Choroid plexus epithelial cell (primary cell): ENCODE data around the gene ATF7IP.
"Not testable (repeated sequence)": the region's sequence is repeated elsewhere in the genome, so short reads cannot be mapped to it uniquely, and the experiment has no call there.

Experiments
- DNase-seq: peaks from one replicate; pipeline ENCODE4 v3.0.0-alpha.2; 2010; ENCODE audit warnings: low read depth
- H3K4me3 ChIP-seq: 2 replicates; pipeline ENCODE4 v1.5.1; 2011; ENCODE audit warnings: low read depth, mild to moderate bottlenecking, control low read depth, low read length, moderate library complexity
- CTCF ChIP-seq: conservative IDR thresholded peaks from 2 replicates; pipeline ENCODE4 v1.5.1; 2011; ENCODE audit warnings: low read depth, mild to moderate bottlenecking, control low read depth, inconsistent platforms, low read length, moderate library complexity

The ATF7IP gene

GRCh38 chr12:14365294-14366208 lies at the start of gene ATF7IP:
ATF7IP (plus strand) TSS chr12:14365682; CDS start chr12:14423916, 58,234 bp downstream.
- peak within 1 kb of the TSS; percentile 82 for H3K4me3 ChIP-seq
- DNase-seq: peak; percentile 99
- peak; percentile 53 for TF ChIP-seq CTCF

GRCh38 chr12:14317362-14318146 lies 47.9 kb upstream of the ATF7IP start:
- no peak overlapping the region for H3K4me3 ChIP-seq
- TF ChIP-seq CTCF: no peak
- DNase-seq: no peak

- not testable (repeated sequence) for H3K4me3 ChIP-seq, DNase-seq
These were observed 45.6 kb upstream of the ATF7IP start for GRCh38 chr12:14319704-14320427.

GRCh38 chr12:14322403-14322802 lies 43.1 kb upstream of the ATF7IP start:
- no peak overlapping the region for H3K4me3 ChIP-seq
- TF ChIP-seq CTCF: no peak
- peak; percentile 35 for DNase-seq

- no peak for TF ChIP-seq CTCF
- no peak for DNase-seq
- H3K4me3 ChIP-seq: no peak overlapping the region
These were observed 39.7 kb upstream of the ATF7IP start for GRCh38 chr12:14325716-14326343.

- no peak for TF ChIP-seq CTCF
- H3K4me3 ChIP-seq: no peak overlapping the region
- peak; percentile 66 for DNase-seq
These were observed 38.8 kb upstream of the ATF7IP start for GRCh38 chr12:14326699-14327098.

- no peak for TF ChIP-seq CTCF
- DNase-seq: peak; percentile 42
- H3K4me3 ChIP-seq: no peak overlapping the region
These were observed 37.8 kb upstream of the ATF7IP start for GRCh38 chr12:14327711-14328110.
